Measurements from ENCODE around the gene NDUFA13.

DNA sequence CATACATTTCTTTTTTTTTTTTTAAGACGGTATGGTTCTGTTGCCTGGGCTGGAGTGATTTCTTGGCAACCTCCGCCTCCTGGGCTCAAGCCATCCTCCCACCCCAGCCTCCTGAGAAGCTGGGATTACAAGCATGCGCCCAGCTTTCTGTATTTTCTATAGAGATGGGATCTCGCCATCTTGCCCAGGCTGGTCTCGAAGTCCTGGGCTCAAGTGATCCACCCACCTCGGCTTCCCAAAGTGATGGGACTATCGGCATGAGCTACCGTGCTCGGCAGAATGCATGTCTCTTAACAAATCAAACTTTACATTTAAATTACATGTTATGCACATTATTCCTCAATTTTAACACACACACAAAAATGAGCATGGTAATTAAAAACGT lies 1.2 kb downstream of the NDUFA13 start:
- TF ChIP-seq, protein P1, sequence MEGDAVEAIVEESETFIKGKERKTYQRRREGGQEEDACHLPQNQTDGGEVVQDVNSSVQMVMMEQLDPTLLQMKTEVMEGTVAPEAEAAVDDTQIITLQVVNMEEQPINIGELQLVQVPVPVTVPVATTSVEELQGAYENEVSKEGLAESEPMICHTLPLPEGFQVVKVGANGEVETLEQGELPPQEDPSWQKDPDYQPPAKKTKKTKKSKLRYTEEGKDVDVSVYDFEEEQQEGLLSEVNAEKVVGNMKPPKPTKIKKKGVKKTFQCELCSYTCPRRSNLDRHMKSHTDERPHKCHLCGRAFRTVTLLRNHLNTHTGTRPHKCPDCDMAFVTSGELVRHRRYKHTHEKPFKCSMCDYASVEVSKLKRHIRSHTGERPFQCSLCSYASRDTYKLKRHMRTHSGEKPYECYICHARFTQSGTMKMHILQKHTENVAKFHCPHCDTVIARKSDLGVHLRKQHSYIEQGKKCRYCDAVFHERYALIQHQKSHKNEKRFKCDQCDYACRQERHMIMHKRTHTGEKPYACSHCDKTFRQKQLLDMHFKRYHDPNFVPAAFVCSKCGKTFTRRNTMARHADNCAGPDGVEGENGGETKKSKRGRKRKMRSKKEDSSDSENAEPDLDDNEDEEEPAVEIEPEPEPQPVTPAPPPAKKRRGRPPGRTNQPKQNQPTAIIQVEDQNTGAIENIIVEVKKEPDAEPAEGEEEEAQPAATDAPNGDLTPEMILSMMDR (IDR thresholded peaks at IDR 0.05) = no peak
- no peak for TF ChIP-seq POLR2A (IDR thresholded peaks at IDR 0.05)
